ENCODE data around the gene RBFA.
"Not testable (repeated sequence)": the region's sequence is repeated elsewhere in the genome, so short reads cannot be mapped to it uniquely, and the experiment has no call there.

GRCh38 chr18:80027719-80028118, 6.5 kb upstream of the RBFA start:
- TF ChIP-seq CTCF (IDR thresholded peaks at IDR 0.05; ENCODE audit: low read depth, low read length); POLR2A (IDR thresholded peaks at IDR 0.05; ENCODE audit: extremely low read depth, insufficient read length); MYC (IDR thresholded peaks at IDR 0.05; ENCODE audit: low read depth, low read length): not testable (repeated sequence)
- TF ChIP-seq, protein P1, sequence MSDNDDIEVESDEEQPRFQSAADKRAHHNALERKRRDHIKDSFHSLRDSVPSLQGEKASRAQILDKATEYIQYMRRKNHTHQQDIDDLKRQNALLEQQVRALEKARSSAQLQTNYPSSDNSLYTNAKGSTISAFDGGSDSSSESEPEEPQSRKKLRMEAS (IDR thresholded peaks at IDR 0.05; ENCODE audit: low read depth, low read length), result not testable (repeated sequence)
